Neural progenitor cell (in vitro differentiated cells): ENCODE measurements around the gene PCDH9. TPM values are rescaled to one million over a fixed set of nuclear protein-coding genes. Genes with fewer than 3 reads are reported as not detected.

ENCODE experiments used
- DNase-seq: peaks from one replicate; pipeline ENCODE4 v3.0.0-alpha.2; 2016; ENCODE audit warnings: low spot score
- H2AFZ ChIP-seq: fragments of 200-600 bp; sonication (generic); replicated peaks from 2 replicates; pipeline ENCODE4 v1.6.1; 2016; ENCODE audit warnings: antibody characterized with exemption
- H3F3A ChIP-seq: fragments of 200-600 bp; sonication (generic); 2 replicates; pipeline ENCODE4 v1.6.1; 2016; ENCODE audit warnings: antibody characterized with exemption, low read depth
- H3K27ac ChIP-seq: fragments of 200-600 bp; sonication (generic); 2 replicates; pipeline ENCODE4 v1.5.1; 2016; ENCODE audit warnings: mild to moderate bottlenecking
- H3K27me3 ChIP-seq: fragments of 200-600 bp; sonication (generic); 2 replicates; pipeline ENCODE4 v1.6.1; 2016; ENCODE audit warnings: mild to moderate bottlenecking, moderate library complexity
- H3K36me3 ChIP-seq: fragments of 200-600 bp; sonication (generic); 2 replicates; pipeline ENCODE4 v1.5.1; 2016
- H3K4me1 ChIP-seq: fragments of 200-600 bp; sonication (generic); 2 replicates; pipeline ENCODE4 v1.6.1; 2016; ENCODE audit warnings: mixed run types
- H3K4me2 ChIP-seq: fragments of 200-600 bp; sonication (generic); 2 replicates; pipeline ENCODE4 v1.6.1; 2016
- H3K4me3 ChIP-seq: fragments of 200-600 bp; sonication (generic); 2 replicates; pipeline ENCODE4 v1.5.1; 2016
- H3K79me2 ChIP-seq: fragments of 200-600 bp; sonication (generic); 2 replicates; pipeline ENCODE4 v1.6.1; 2016; ENCODE audit warnings: low read depth
- H3K9ac ChIP-seq: fragments of 200-600 bp; sonication (generic); 2 replicates; pipeline ENCODE4 v1.6.1; 2016
- H3K9me3 ChIP-seq: fragments of 200-600 bp; sonication (generic); 2 replicates; pipeline ENCODE4 v1.5.1; 2016; ENCODE audit warnings: low read depth
- H4K20me1 ChIP-seq: fragments of 200-600 bp; sonication (generic); 2 replicates; pipeline ENCODE4 v1.6.1; 2016; ENCODE audit warnings: low read depth
- H3K27ac Mint-ChIP-seq: 3 replicates; pipeline ENCODE4 v1.8.0; 2021; ENCODE audit warnings: mixed read lengths
- H3K27me3 Mint-ChIP-seq: 2 replicates; pipeline ENCODE4 v1.8.0; 2022; ENCODE audit warnings: low read depth, mild to moderate bottlenecking, inconsistent platforms, moderate library complexity, mixed read lengths; ENCODE audit not compliant: insufficient read depth
- H3K36me3 Mint-ChIP-seq: 3 replicates; pipeline ENCODE4 v1.8.0; 2021; ENCODE audit warnings: mixed read lengths
- H3K4me1 Mint-ChIP-seq: 3 replicates; pipeline ENCODE4 v1.8.0; 2021; ENCODE audit warnings: mixed read lengths
- H3K4me3 Mint-ChIP-seq: 3 replicates; pipeline ENCODE4 v1.8.0; 2021; ENCODE audit warnings: mild to moderate bottlenecking, moderate library complexity, mixed read lengths
- H3K9me3 Mint-ChIP-seq: 3 replicates; pipeline ENCODE4 v1.8.0; 2020; ENCODE audit warnings: mixed read lengths
- EZH2 ChIP-seq: fragments of 200-600 bp; sonication (generic); IDR thresholded peaks from 2 replicates; pipeline ENCODE4 v1.6.1; 2017; ENCODE audit warnings: antibody characterized with exemption, mild to moderate bottlenecking, moderate library complexity
- EZH2phosphoT487 ChIP-seq: fragments of 200-600 bp; sonication (generic); IDR thresholded peaks from 2 replicates; pipeline ENCODE4 v1.6.1; 2017; ENCODE audit warnings: antibody characterized with exemption
- total RNA-seq: library from RNA; depleted of rRNA; stranded (reverse); fragments of >200 nt; gene quantifications from 2 replicates; pipeline ENCODE4 v1.2.3, GENCODE V29; 2015; ENCODE audit warnings: low replicate concordance
- TF ChIP-seq, protein P1 (sequence below): fragments of 200-600 bp; sonication (generic); IDR thresholded peaks from 2 replicates; pipeline ENCODE4 v1.5.1; 2017; ENCODE audit warnings: antibody characterized with exemption, mild to moderate bottlenecking

Gene PCDH9
- total RNA-seq, 1 donor from 2014 or later = 0.24 TPM

DNA sequence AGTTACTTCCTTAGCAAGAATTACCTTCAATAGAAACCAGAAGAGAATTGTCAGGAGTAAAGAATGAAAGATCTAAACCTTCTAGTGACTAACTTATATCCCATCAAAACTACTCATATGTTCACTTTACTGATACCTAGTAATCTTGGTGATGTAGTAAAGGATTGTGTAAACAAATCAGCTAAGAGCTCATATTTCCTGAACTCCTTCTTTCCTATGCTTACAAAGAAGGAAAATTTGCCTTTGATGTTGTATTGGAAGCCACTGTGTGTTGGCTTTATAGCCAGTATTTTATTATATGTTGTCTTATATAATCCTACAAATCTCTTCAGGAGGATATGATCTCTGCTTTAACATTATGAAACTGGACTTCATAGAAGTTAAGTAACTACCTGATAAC lies 671.0 kb downstream of the PCDH9 start:
- Mint-ChIP-seq H3K9me3 (peaks cover 30% of the 10 kb centered on the region), H3K27ac (no peak overlapping the region), H3K4me3 (no peak overlapping the region), H3K4me1 (peaks cover 28% of the 10 kb centered on the region), H3K36me3 (peaks cover 11% of the 10 kb centered on the region), H3K27me3 (peaks cover 5% of the 10 kb centered on the region)
- H3K4me1 ChIP-seq = no peaks in the 10 kb centered on the region
- no peak for TF ChIP-seq EZH2
- TF ChIP-seq EZH2phosphoT487 = no peak
- H3K27ac ChIP-seq = no peak overlapping the region
- no peaks in the 10 kb centered on the region for H3K9me3 ChIP-seq
- no peak overlapping the region for H3K9ac ChIP-seq
- no peak overlapping the region for H3K4me3 ChIP-seq
- H3K79me2 ChIP-seq = no peaks in the 10 kb centered on the region
- H2AFZ ChIP-seq = no peak overlapping the region
- no peak overlapping the region for H3K4me2 ChIP-seq
- no peak for DNase-seq
- H4K20me1 ChIP-seq = no peaks in the 10 kb centered on the region
- no peaks in the 10 kb centered on the region for H3K27me3 ChIP-seq
- no peaks in the 10 kb centered on the region for H3F3A ChIP-seq
- no peaks in the 10 kb centered on the region for H3K36me3 ChIP-seq

- Histone ChIP-seq H3K79me2 (no peaks in the 10 kb centered on the region), H3K9me3 (no peaks in the 10 kb centered on the region), H3F3A (no peaks in the 10 kb centered on the region), H3K4me1 (no peaks in the 10 kb centered on the region), H3K9ac (no peak overlapping the region), H3K4me3 (no peak overlapping the region), H4K20me1 (no peaks in the 10 kb centered on the region), H3K36me3 (no peaks in the 10 kb centered on the region), H3K27me3 (no peaks in the 10 kb centered on the region), H3K27ac (no peak overlapping the region), H2AFZ (no peak overlapping the region), H3K4me2 (no peak overlapping the region)
- Mint-ChIP-seq H3K9me3 (peaks cover 29% of the 10 kb centered on the region), H3K4me1 (peaks cover 28% of the 10 kb centered on the region), H3K36me3 (peaks cover 10% of the 10 kb centered on the region), H3K27ac (peak overlapping the region; percentile 87), H3K4me3 (no peak overlapping the region), H3K27me3 (peaks cover 5% of the 10 kb centered on the region)
- DNase-seq = peak; percentile 33
- TF ChIP-seq, protein P1, sequence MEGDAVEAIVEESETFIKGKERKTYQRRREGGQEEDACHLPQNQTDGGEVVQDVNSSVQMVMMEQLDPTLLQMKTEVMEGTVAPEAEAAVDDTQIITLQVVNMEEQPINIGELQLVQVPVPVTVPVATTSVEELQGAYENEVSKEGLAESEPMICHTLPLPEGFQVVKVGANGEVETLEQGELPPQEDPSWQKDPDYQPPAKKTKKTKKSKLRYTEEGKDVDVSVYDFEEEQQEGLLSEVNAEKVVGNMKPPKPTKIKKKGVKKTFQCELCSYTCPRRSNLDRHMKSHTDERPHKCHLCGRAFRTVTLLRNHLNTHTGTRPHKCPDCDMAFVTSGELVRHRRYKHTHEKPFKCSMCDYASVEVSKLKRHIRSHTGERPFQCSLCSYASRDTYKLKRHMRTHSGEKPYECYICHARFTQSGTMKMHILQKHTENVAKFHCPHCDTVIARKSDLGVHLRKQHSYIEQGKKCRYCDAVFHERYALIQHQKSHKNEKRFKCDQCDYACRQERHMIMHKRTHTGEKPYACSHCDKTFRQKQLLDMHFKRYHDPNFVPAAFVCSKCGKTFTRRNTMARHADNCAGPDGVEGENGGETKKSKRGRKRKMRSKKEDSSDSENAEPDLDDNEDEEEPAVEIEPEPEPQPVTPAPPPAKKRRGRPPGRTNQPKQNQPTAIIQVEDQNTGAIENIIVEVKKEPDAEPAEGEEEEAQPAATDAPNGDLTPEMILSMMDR = no peak
- TF ChIP-seq EZH2 = no peak
- no peak for TF ChIP-seq EZH2phosphoT487
These were observed 671.6 kb downstream of the PCDH9 start for GRCh38 chr13:66558506-66558905.

- no peaks in the 10 kb centered on the region for H3K4me1 ChIP-seq
- TF ChIP-seq EZH2 (no peak), EZH2phosphoT487 (no peak)
- TF ChIP-seq, protein P1 = no peak
- no peaks in the 10 kb centered on the region for H3K79me2 ChIP-seq
- H3K27ac ChIP-seq = no peak overlapping the region
- no peaks in the 10 kb centered on the region for H4K20me1 ChIP-seq
- no peaks in the 10 kb centered on the region for H3K9me3 ChIP-seq
- no peak overlapping the region for H3K4me3 Mint-ChIP-seq
- H3K36me3 Mint-ChIP-seq = peaks cover 5% of the 10 kb centered on the region
- H3K9ac ChIP-seq = no peak overlapping the region
- H3F3A ChIP-seq = no peaks in the 10 kb centered on the region
- no peaks in the 10 kb centered on the region for H3K36me3 ChIP-seq
- H3K9me3 Mint-ChIP-seq = peaks cover 19% of the 10 kb centered on the region
- H2AFZ ChIP-seq = no peak overlapping the region
- no peak overlapping the region for H3K4me2 ChIP-seq
- peaks cover 5% of the 10 kb centered on the region for H3K27me3 Mint-ChIP-seq
- no peaks in the 10 kb centered on the region for H3K27me3 ChIP-seq
- no peak overlapping the region for H3K4me3 ChIP-seq
- H3K27ac Mint-ChIP-seq = no peak overlapping the region
- DNase-seq = no peak
- peaks cover 28% of the 10 kb centered on the region for H3K4me1 Mint-ChIP-seq
These were observed 672.8 kb downstream of the PCDH9 start for GRCh38 chr13:66557357-66557756.

DNA sequence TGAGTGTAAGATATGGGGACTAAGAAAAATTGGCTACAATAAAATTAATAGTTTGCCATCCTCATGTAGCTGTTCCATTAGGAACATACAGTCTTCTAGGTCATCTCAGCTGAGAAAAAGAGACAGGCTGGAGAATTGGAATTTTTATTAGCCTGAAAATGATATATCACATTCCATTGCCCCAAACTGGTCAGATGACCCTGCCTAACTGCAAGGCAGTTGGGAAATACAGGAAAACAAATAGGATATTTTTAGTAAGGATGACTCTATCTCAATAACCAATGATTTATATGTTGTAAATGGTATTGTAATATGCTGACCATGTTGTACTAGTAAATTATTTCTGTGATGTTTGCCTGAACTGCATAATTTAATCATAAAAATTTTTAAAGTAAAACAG lies 673.8 kb downstream of the PCDH9 start:
- Mint-ChIP-seq H3K27me3 (peaks cover 5% of the 10 kb centered on the region), H3K36me3 (peaks cover 5% of the 10 kb centered on the region), H3K4me3 (no peak overlapping the region), H3K9me3 (peaks cover 15% of the 10 kb centered on the region), H3K27ac (no peak overlapping the region), H3K4me1 (peaks cover 28% of the 10 kb centered on the region)
- H3K27me3 ChIP-seq = no peaks in the 10 kb centered on the region
- H3K4me3 ChIP-seq = no peak overlapping the region
- H3K36me3 ChIP-seq = no peaks in the 10 kb centered on the region
- no peak overlapping the region for H3K4me2 ChIP-seq
- no peaks in the 10 kb centered on the region for H4K20me1 ChIP-seq
- no peak for DNase-seq
- H3F3A ChIP-seq = no peaks in the 10 kb centered on the region
- no peak overlapping the region for H3K27ac ChIP-seq
- no peaks in the 10 kb centered on the region for H3K4me1 ChIP-seq
- TF ChIP-seq, protein P1 = no peak
- TF ChIP-seq EZH2phosphoT487 (no peak), EZH2 (no peak)
- no peak overlapping the region for H3K9ac ChIP-seq
- H3K79me2 ChIP-seq = no peaks in the 10 kb centered on the region
- H2AFZ ChIP-seq = no peak overlapping the region
- H3K9me3 ChIP-seq = no peaks in the 10 kb centered on the region
